Peyer's patch (tissue), 4 donors: Measurements from ENCODE around the gene PSMD14.
"Not testable (repeated sequence)": the region's sequence is repeated elsewhere in the genome, so short reads cannot be mapped to it uniquely, and the experiment has no call there.

Experiments
- POLR2A ChIP-seq, 2 donors: fragments of 450-650 bp; IDR thresholded peaks; one replicate each; pipeline ENCODE4 v1.5.1; 2017; ENCODE audit warnings: antibody characterized with exemption in 2 of 2, mild to moderate bottlenecking in 2 of 2, moderate library complexity in 2 of 2
- TF ChIP-seq, protein P1 (sequence below), 6 experiments: fragments of 450-650 bp in 4 of 6; fragments of 200-600 bp in 2 of 6; sonication (generic) in 1 of 6; IDR thresholded peaks; one replicate each; pipeline ENCODE4 v1.5.1; 2017 to 2019; ENCODE audit warnings: antibody characterized with exemption in 6 of 6, mild to moderate bottlenecking in 3 of 6, moderate library complexity in 1 of 6

GRCh38 chr2:161340930-161341413 is 32.7 kb downstream of the PSMD14 start:
- TF ChIP-seq, protein P1, sequence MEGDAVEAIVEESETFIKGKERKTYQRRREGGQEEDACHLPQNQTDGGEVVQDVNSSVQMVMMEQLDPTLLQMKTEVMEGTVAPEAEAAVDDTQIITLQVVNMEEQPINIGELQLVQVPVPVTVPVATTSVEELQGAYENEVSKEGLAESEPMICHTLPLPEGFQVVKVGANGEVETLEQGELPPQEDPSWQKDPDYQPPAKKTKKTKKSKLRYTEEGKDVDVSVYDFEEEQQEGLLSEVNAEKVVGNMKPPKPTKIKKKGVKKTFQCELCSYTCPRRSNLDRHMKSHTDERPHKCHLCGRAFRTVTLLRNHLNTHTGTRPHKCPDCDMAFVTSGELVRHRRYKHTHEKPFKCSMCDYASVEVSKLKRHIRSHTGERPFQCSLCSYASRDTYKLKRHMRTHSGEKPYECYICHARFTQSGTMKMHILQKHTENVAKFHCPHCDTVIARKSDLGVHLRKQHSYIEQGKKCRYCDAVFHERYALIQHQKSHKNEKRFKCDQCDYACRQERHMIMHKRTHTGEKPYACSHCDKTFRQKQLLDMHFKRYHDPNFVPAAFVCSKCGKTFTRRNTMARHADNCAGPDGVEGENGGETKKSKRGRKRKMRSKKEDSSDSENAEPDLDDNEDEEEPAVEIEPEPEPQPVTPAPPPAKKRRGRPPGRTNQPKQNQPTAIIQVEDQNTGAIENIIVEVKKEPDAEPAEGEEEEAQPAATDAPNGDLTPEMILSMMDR (IDR thresholded peaks at IDR 0.05), result not testable (repeated sequence)
- not testable (repeated sequence) for TF ChIP-seq POLR2A (IDR thresholded peaks at IDR 0.05)
